Ovary (tissue), 3 donors: ENCODE results near the gene CDC42BPA.

ENCODE experiments used
- CTCF ChIP-seq, 3 donors: fragments of 450-650 bp in 2 of 3; fragments of 200-600 bp in 1 of 3; IDR thresholded peaks; one replicate each; pipeline versions ENCODE4 v1.5.1 to v1.8.0; 2016 to 2022; ENCODE audit warnings: antibody characterized with exemption in 3 of 3, mild to moderate bottlenecking in 1 of 3
- EP300 ChIP-seq: sonication (generic); formaldehyde crosslinking; IDR thresholded peaks from one replicate; pipeline ENCODE4 v1.6.1; 2017; ENCODE audit warnings: antibody characterized with exemption
- POLR2A ChIP-seq: fragments of 450-650 bp; IDR thresholded peaks from one replicate; pipeline ENCODE4 v1.6.1; 2017; ENCODE audit warnings: antibody characterized with exemption, mild to moderate bottlenecking, moderate library complexity
- donor health status: DM: no; HTN: no; CAD: no.

GRCh38 chr1:226960256-226960655 lies 358.0 kb downstream of the CDC42BPA start:
- no peak for TF ChIP-seq CTCF (IDR thresholded peaks at IDR 0.05)
- no peak for TF ChIP-seq POLR2A
- no peak for TF ChIP-seq EP300
